Measurements from ENCODE around the gene SNX9.

The SNX9 gene

DNA sequence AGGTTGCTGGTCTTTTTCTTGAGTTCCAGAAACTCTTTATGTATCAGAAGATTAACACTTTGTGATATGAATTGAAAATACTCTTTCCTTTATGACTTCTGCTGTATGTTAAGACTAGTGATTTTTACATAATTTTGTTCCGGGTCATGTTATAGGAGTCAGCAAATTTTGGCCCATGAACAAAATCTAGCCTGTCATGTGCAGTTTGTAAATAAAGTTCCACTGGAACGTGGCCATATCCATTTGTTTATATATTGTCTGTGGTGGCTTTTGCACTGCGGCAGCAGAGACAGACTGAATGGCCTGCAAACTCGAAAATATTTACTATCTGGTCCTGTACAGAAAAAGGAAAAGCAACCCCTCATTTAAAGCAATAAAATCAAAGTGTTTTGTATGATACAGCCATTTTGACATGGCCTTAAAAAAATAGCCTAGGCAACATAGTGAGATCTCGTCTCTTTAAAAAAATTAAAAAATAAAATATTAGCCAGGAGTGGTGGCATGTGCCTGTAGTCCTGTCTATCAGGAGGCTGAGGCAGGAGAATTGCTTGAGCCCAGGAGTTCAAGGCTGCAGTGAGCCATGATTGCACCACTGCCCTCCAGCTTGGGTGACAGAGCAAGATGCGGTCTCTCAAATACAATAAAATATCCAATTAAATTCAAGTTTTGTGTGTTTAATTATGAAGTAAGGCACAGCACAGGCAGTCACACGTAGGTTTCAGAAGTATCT is 36.9 kb downstream of the SNX9 start:
- DNase-seq (ENCODE audit: low read depth), result no peak

DNA sequence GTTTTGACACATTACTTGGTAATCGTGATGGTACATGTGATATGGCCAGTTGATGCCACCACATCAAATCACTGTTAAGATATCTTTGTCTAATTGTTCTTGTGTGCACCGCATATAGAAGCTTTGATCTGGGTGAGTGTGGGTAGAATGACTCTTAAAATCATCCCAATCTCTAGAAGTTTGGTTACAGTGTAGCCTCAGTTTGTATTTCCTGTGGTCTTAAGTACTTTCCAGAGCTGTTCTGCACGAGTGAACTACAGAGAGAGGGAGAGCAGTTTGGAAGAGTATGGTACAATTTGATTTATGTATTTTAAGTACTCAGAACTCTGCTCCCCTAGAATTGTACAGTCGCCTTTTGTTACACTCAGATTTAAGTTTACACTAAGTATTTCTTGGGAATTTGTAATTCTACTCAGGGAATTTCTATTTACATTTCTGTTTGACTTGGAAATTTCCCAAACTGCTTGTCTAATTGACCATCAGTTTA is 37.5 kb downstream of the SNX9 start:
- no peak for DNase-seq (ENCODE audit: low read depth)

DNA sequence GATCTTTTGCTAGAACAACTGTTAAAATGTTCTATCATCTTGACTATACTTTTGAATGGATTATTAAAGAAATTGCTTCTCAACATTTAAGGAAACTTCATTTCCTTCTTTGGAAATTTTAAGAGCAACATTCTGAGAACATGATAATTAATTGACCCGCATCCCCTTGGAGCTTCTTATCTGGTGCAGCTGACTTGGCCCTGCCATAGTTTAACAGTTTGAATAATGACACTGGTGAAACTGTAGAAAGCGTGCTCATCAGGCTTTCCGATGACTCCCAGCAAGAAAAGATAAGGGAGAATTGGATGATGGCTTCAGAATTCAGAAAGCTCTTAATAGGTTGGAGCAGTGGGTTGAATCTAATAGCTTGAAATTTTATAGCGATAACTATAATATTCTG is 38.1 kb downstream of the SNX9 start:
- no peak for DNase-seq (ENCODE audit: low read depth)

DNA sequence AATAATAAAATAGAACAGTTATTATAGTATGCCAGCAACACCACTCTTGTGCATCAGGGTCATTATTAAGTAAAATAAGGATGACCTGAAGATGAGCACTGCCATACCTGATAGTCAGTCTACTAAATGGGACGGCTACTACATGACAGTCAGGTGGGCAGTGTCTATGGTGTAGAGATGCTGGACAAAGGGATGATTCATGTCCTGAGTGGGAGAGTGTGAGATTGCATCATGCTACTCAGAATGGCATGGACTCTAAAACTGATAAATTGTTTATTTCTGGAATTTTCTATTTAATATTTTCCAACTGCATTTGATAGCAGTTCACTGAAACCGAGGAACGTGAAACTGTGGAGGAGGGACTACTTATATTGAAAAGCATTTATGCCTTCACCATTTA is 38.8 kb downstream of the SNX9 start:
- DNase-seq (ENCODE audit: low read depth), result peak; percentile 19

DNA sequence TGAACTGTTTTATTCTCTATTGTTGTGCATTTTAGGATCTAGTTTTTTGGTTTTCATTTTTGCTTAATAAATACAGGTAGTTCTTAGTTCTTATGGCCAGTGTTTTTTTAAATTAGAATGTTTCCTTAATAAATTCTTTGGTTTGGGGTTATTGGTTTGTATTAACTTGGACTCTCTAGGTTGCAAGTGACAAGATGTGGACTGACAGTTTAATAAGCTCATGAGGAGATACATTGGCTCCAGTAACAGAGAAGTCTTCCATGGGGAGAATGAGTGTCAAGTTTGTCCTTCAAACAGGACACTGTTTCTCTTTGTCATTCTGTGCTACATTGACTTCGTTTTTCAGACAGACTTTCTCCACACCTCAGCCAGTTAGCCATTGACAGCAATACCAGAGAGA is 39.7 kb downstream of the SNX9 start:
- no peak for DNase-seq (ENCODE audit: low read depth)

DNA sequence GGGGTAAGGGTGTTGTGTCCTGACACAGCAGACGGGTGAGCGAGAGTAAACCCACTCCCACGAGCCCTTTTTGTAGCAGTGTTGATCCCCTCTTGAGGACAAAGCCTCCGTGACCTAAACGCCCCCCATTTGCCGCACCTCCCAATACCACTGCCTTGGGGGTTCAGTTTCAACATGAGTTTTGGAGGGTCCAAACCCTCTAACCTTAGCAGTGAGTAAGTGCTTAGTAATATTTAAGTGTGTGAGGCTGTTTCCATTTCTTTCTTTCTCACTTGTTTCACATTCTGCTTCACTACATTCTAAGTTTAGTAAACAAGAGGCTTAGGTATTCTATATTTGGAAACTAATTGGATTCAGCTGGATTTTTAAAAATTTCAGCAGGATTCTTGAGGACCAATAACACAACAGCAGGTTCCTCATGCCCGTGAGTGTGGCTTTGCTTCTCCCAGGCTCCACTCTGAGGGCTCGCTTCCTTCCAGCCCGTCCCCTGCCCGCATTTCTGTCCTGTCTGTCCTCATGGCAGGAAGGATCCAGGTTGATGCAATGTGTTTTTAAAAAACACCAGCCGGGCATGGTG is 41.2 kb downstream of the SNX9 start:
- no peak for DNase-seq (ENCODE audit: low read depth)

DNA sequence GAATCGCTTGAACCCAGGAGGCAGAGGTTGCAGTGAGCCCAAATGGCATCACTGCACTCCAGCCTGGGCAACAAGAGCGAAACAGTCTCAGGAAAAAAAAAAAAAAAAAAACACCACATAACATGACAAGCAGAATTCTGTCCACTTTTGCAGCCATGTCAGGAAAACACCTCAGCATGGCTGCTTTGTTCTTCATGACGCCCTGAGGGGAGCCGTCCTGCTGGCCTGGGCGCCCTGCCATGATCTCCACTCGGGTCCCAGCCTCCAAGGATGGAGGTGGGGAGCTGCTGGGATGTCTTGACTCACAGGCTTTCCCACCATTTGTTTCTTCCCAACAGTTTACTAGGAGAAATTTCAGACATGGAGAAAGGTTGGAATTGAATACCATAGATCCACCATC is 42.2 kb downstream of the SNX9 start:
- no peak for DNase-seq (ENCODE audit: low read depth)

DNA sequence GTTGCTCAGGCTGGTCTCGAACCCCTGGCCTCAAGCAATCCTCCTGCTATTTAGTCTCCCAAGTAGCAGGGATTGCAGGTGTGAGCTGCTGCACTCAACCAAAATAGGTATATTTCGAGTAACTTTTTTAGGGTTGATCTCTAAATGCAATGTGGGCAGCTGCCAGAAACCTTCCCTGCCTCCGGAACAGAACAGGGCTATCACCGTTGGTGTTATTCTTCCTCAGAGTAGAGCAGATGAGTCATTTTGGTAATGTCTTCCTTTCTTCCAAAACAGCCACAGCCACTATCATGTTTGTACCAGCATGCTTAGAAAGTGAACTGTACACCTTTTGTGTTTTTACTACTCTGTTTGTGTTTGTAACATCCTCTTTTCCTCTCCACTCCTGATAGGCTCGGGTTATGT is 44.1 kb downstream of the SNX9 start:
- DNase-seq (ENCODE audit: low read depth), result no peak

DNA sequence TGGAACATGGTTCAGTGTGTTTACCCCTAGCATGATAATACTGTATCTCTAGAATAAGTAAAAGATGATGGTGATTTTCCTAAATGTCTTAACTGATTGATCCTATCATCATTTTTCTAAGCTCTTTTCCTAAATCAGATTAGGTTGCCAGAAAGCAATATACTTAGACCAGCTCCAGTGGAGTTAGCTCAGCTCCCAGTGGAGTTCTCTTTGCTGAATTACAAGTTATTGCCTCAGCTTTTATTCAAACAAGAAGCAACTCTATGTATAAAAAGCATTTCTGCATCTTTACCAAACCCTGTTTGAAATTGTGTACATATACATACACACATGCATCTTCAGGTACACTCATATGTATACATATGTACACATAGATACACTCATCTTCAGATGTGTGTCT is 44.9 kb downstream of the SNX9 start:
- DNase-seq (ENCODE audit: low read depth), result no peak

DNA sequence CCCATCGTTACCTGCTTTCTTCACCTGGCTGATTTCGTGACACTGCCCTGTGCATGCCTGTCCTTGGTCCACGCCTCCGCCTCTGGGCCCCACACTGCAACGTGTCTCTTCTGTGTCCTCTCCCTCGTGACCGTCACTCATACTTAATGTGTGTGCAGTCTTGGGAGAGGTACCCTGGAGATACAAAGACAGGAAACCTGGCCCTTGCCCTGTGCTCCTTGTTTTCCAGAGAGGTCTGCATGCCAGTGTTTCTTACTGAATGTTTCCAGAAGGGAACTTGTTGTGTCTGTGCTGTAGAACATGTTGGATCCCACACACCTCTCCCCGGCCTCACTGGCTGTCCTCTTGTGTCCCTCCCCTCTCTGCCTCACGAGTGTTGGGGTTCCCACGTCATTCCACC is 45.8 kb downstream of the SNX9 start:
- no peak for DNase-seq (ENCODE audit: low read depth)

DNA sequence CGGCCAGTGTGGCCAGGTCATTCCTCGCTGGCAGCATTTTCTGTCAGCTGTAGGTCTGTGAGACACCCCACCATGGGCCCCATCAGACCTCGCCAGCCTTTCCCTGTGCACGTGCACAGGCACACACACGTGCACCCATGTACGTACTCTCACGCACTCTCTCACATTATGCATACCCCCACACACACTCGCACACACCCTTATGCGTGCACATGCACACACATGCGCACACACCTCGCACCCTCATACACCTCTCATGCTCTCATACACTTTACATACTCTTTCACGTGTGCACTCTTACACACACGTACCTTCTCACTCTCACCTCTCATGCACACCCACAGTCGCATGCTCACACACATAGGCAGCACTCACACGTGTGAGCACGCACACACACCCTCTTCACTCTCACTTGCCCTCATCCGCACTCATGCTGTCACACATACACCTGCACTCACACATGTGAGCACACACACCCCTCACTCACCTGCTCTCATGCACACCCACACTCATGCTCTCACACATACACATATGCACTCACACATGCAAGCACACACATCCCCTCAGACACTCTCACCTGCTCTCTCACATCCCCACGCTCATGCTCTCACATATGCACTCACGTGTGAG is 46.7 kb downstream of the SNX9 start:
- DNase-seq (ENCODE audit: low read depth), result no peak

DNA sequence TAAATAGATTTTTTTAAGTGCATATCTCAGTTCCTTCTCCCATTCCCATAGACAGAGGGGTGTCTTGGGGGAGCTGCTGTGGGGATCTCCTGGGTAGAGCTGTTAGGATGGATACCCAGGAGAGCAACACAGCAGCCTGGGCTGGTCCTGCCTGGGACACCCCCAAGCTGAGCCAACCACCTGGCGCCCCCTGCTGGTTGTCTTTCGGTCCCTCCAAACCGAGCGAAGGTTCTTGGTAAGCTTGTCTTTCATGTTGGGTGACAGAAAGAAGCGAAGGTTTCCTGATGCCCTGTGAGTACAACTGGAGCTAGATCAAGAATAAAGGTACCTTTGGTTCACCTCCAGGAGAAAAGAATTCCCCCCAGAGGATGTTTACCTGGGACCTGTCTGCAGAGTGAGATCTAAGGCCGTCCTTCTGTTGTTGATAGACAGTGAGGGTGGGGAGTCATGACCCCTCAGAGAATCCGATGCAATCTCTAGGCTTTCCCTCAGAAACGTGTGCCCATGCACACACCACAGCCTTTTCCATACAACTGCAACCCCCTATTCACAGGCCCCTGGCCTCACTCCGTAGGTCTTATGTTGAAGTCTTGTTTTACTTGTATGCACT is 50.8 kb downstream of the SNX9 start:
- peak; percentile 30 for DNase-seq (ENCODE audit: low read depth)

DNA sequence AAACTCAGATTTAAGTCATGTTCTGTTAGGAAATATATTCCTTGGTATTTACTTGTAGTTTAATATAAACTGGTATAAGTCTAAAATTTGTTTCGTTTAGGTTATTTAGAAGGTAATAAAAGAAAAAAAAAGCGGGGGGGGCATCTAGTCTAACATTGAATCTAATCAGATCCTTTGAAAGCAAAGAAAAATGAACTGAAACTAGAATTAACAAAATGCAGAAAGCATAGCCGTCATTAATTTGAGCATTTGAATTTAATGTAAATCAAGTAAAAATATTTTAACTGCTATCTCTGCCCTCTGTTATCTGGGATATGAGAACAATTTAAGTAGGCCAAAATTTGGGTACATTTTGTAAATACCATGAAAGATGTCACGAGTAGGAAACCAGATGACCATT is 54.1 kb downstream of the SNX9 start:
- no peak for DNase-seq (ENCODE audit: low read depth)

DNA sequence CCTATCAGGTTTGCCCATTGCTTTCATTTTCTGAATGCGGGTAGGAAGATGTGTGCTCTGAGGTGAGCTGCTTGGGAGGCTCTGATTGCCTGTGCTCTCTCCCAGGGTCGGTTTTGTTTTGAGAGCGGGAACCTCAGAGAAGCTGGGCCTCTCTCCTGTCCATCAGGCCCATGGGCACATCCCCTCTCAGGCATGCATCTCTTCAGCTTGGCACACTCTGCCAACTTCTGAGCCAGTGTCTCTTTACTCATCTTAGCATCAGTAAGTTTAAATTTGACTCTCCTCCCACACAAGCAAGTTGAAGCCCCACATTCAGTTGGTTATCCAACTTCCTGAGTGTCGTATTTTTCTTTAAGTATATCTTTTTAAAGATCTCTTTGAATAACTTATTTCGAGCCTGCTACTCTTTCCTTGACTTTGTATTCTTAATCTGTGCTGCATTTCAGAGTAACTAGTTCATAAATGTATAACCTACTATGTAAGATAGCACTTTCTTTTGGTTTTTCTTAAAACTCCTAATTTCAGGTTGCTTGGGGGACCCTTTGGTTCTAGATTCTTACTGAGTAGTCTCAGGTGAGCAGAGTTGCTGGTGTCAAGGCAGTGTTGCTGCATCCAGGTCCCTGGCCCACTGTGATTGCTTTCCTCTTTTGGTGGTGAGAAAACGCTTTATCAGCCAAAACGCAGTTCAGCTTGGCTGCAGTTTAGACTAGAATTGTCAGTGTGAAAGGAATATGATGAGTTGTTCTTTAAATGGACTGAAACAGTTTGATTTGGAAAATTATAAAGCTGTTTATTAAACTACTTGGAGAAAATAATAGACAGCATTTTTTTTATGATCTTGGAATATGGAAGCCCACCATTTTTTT is 54.8 kb downstream of the SNX9 start:
- DNase-seq (ENCODE audit: low read depth), result no peak

DNA sequence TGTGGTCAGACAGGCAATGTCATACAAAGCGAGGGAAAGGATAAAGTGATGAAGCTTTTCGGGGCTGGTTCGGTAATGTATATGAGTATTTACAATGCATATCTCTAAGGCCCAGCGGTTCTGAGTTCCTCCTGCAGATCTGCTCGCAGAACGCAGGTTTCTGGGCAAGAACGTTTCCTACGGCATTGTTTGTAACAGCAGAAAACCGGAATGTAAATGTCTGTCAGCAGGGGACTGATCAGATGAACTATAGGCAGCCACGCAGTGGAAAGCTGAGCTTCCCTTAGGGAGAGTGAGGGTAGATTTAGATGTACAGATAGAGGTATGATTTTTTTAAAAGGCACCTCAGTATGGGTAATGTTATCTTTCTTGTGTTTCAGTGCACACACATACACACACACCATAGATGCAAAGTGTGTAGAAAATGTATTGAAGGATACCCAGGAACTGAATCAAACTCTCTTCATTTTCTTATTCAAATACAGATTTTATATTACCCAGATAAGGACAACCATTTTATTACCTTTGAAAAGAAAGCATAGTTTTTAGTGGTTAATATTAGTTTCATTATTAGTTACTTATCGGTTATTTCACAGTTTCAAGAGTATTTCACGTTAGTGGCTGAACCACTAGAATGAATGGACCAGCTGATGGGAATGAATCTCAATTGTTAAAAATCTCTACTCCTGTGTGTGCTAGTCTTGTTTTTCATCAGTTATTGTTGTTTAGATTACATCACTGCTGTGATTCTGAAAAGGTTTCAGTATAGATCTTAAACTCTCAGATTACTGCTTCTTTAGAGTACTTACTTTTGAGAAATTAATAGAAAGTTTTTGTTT is 56.2 kb downstream of the SNX9 start:
- DNase-seq (ENCODE audit: low read depth), result no peak

DNA sequence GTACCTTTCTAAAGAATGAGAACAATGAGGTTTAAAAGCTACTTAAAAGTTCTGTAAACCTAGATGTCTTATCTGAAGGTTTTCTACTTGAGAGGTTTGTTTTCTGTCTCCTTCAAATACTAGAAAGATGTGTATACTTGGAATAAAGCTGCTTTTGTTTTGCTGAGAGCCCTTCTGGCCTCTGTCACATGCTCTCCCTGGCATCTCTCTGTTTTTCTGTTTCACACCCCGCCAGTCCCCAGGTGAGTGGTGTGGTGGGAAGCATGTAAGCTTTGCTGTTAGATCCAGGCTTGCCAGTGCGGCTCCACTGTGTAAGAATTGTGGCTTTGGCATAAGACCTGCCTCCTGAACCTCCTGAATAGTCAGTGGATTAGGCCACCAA is 56.8 kb downstream of the SNX9 start:
- DNase-seq (ENCODE audit: low read depth), result no peak

DNA sequence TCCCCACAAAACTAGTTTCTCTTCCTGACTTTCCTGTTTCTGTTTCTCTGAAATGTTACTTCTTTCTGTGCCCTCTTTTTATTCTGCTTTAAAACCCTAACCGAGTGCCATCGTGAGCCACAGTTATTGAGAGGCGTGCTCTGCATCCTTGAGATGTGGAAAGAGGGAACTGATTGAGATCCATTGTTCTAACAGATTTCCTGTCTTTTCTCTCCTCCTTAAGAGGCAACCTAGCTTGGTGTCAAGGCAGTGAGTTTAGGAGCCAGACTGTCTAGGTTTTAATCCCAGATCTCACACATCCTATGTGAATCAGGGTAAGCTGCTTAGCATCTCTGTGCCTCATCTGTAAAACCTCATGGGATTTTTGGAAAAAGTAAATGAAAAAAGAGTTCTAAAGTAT is 57.5 kb downstream of the SNX9 start:
- no peak for DNase-seq (ENCODE audit: low read depth)

DNA sequence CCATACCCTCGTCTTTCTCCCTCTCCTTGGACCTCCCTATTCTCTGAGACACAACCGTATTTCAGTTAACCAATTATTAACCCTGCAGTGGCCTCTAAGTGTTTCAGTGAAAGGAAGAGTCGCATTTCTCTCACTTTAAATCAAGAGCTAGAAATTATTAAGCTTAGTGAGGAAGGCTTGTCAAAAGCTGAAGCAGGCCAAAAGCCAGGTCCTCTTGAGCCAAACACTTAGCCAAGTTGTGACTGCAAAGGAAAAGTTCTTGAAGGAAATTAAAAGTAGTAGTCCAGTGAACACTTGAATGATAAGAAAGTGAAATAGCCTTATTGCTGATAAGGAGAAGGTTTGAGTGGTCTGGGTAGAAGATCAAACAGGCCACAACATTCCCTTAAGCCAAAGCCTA is 58.3 kb downstream of the SNX9 start:
- DNase-seq (ENCODE audit: low read depth), result no peak

DNA sequence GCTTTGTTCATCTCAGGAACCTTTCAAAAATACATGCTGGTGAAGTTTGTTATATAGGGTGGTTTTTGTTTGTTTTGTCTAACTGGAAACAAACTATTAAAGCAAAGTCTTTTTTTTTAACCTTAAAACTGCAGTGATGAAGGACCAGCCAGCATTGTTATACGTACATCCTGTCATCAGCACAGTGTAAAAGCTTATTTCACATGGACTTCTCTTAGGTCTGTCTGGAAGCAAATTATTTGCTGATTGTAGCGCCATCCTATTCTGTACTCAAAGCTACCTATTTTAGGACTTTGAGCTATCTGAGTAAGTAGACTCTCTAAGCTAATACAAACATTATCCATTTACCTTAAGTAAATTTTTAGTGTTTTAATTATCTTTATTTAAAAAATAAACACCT is 61.7 kb downstream of the SNX9 start:
- DNase-seq (ENCODE audit: low read depth), result no peak

DNA sequence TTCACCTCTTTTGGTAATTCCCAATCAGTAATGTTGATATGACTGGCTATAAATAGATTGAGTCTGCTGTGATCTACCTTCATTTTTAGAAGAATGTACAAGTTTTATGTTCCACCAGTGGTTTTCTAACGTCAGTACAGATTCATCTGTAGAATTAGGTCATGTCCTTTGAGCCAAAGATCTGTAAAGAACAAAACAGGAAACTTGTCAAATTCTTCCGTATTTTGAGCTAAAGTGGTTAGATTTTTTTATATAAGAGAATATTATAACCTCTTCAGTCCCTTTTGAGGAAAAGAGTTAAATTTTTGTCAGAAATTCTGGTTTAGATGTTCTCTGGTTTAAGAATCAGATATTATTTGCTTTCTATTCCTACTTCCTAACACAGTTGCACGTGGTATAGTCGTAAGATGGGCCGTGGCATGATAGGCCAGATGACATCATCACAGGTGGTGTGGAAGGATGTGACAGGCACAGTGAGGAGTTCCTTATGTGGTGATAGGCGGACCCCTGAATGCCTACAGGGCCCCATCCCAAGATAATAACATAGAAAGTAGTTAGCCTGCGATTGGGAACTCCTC is 62.3 kb downstream of the SNX9 start:
- DNase-seq (ENCODE audit: low read depth), result no peak

DNA sequence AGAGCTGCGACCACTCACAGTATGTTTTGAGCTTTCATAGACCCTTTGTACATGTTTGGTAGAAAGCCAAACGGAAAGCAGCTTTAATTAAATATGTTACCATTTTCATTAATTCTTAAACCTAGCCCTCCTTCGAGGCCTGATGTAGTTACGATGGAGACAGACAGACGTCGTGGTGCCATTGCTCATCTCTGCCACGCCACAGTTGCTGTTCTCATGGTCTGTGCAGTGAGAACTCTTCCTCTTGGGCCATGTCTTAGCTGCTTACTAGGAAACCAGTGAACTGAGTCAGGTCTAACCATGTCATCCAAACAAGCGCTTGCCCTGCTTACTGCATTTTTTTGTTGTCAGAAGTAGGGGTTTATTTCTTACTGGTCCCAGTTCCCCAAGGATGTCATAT is 62.8 kb downstream of the SNX9 start:
- no peak for DNase-seq (ENCODE audit: low read depth)

Data from GM04504 (cell line).